Psoas muscle (tissue), 8 donors: ENCODE measurements around the gene SLC5A1. TPM values are rescaled to one million over a fixed set of nuclear protein-coding genes. Genes with fewer than 3 reads are reported as not detected.

ENCODE experiments used
- ATAC-seq, 4 donors: fragments of 200-7000 bp; cut with Tn5 transposase; one replicate each; pipeline ENCODE4 v1.9.1; 2020; ENCODE audit warnings: moderate library complexity in 3 of 4, mild to moderate bottlenecking in 2 of 4
- DNase-seq, 2 donors: peaks; one replicate each; pipeline ENCODE4 v3.0.0-alpha.2; 2020
- H3K27ac ChIP-seq: fragments of 200-600 bp; one replicate; pipeline ENCODE4 v1.8.0; 2022
- H3K27me3 ChIP-seq, 3 donors: fragments of 200-600 bp in 1 of 3; one replicate each; pipeline versions ENCODE4 v1.6.1 to v1.8.0; 2013 to 2022; ENCODE audit warnings: low read length in 2 of 3, mild to moderate bottlenecking in 2 of 3, moderate library complexity in 1 of 3; ENCODE audit not compliant: insufficient read depth in 3 of 3
- H3K36me3 ChIP-seq, 2 donors: fragments of 200-600 bp in 1 of 2; one replicate each; pipeline versions ENCODE4 v1.6.1 to v1.8.0; 2013 to 2022; ENCODE audit warnings: low read depth in 1 of 2, mild to moderate bottlenecking in 1 of 2, moderate library complexity in 1 of 2; ENCODE audit not compliant: insufficient read depth in 1 of 2
- H3K4me1 ChIP-seq: fragments of 200-600 bp; one replicate; pipeline ENCODE4 v1.8.0; 2022
- H3K4me3 ChIP-seq: fragments of 200-600 bp; one replicate; pipeline ENCODE4 v1.8.0; 2022; ENCODE audit warnings: mild to moderate bottlenecking
- H3K9me3 ChIP-seq: fragments of 200-600 bp; one replicate; pipeline ENCODE4 v1.8.0; 2022
- CTCF ChIP-seq: fragments of 200-600 bp; IDR thresholded peaks from one replicate; pipeline ENCODE4 v1.8.0; 2022; ENCODE audit warnings: antibody characterized with exemption
- WGBS, 3 donors: extraction: QIAGEN DNeasy Blood & Tissue Kit; methylation state at CpG; one replicate each; pipeline versions ENCODE4 v1.1.6 to v1.1.7; 2013; 5-methylcytosine and 5-hydroxymethylcytosine counted together
- intact Hi-C, 2 donors: fragments of 100-400 bp; cut with DNase I; formaldehyde crosslinking; loops; one replicate each; pipeline versions ENCODE4 v1.11.0 to v1.14.2; 2022
- polyA plus RNA-seq, 3 donors: library from polyadenylated mRNA; stranded (reverse); fragments of 200-250 nt; gene quantifications; one replicate each; pipeline ENCODE4 v1.2.3, GENCODE V29; 2013
- total RNA-seq, 4 donors: library from RNA; stranded (reverse); fragmentation: NEBNext Ultra II Directional in 2 of 4; extraction: Animal tissue kit (Norgen Biotek cat#: 25700) in 2 of 4; gene quantifications; one replicate each; pipeline versions ENCODE4 v1.2.1 to v1.2.4, GENCODE V29; 2021 to 2023
- donor health status: healthy with polysubstance abuse.
- donor health status: DM: no; HTN: no; CAD: no; lungs with moderate emphysema.
- donor health status: Bipolar disorder and iron deficiency.
- donor health status: healthy.
- donor health status: DM: yes; HTN: yes; CAD: no.
- donor health status: DM: no; HTN: no; CAD: no.
- donor health status: DM: no; HTN: no; CAD: no.
- donor health status: DM: yes; HTN: yes; CAD: no.

Gene SLC5A1
- total and polyA plus RNA-seq, 7 donors = 0.06 to 2.0 (median 0.26) TPM

GRCh38 chr22:32112380-32112779 is 69.3 kb downstream of the SLC5A1 start:
- no peaks in the 10 kb centered on the region for H3K9me3 ChIP-seq
- ATAC-seq (no peak), DNase-seq (no peak)
- no peaks in the 10 kb centered on the region for H3K4me1 ChIP-seq
- no peak overlapping the region for H3K27ac ChIP-seq
- intact Hi-C loops = no loop called here
- no peak overlapping the region for H3K4me3 ChIP-seq
- no peak for TF ChIP-seq CTCF
- H3K36me3 ChIP-seq = no peaks in the 10 kb centered on the region
- WGBS, 3 donors = 75 to 80% (median 77%) methylated on average over 2 of the region's 2 CpGs
- H3K27me3 ChIP-seq = peaks cover 0 to 5% (median 4%) of the 10 kb centered on the region in 3 donors

- 72 to 74% (median 74%) methylated on average over 15 of the region's 15 CpGs for WGBS, 3 donors
- H3K27me3 ChIP-seq = peaks cover 0 to 5% (median 1%) of the 10 kb centered on the region in 3 donors
- DNase-seq (no peak), ATAC-seq (no peak)
- no peak for TF ChIP-seq CTCF
- H3K36me3 ChIP-seq = no peaks in the 10 kb centered on the region
- no peaks in the 10 kb centered on the region for H3K4me1 ChIP-seq
- no peak overlapping the region for H3K27ac ChIP-seq
- intact Hi-C loops = no loop called here
- no peaks in the 10 kb centered on the region for H3K9me3 ChIP-seq
- H3K4me3 ChIP-seq = no peak overlapping the region
Measured at GRCh38 chr22:32119568-32120235, 76.6 kb downstream of the SLC5A1 start.

GRCh38 chr22:32120603-32121002 is 77.5 kb downstream of the SLC5A1 start:
- no peak for TF ChIP-seq CTCF
- DNase-seq = no peak
- WGBS, 3 donors = 90 to 95% (median 94%) methylated on average over 20 of the region's 20 CpGs
- Histone ChIP-seq H3K4me3 (no peak overlapping the region), H3K9me3 (no peaks in the 10 kb centered on the region), H3K4me1 (no peaks in the 10 kb centered on the region), H3K27me3 (peaks cover 0 to 5% (median 1%) of the 10 kb centered on the region in 3 donors), H3K27ac (no peak overlapping the region), H3K36me3 (no peaks in the 10 kb centered on the region)
- no peak for ATAC-seq
- intact Hi-C loops = no loop called here

- DNase-seq (no peak), ATAC-seq (no peak)
- H3K36me3 ChIP-seq = no peaks in the 10 kb centered on the region
- intact Hi-C loops = no loop called here
- H3K4me3 ChIP-seq = no peak overlapping the region
- H3K4me1 ChIP-seq = no peaks in the 10 kb centered on the region
- no peaks in the 10 kb centered on the region for H3K9me3 ChIP-seq
- 88 to 93% (median 92%) methylated on average over 15 of the region's 15 CpGs for WGBS, 3 donors
- no peak for TF ChIP-seq CTCF
- peaks cover 0 to 1% (median 0%) of the 10 kb centered on the region in 3 donors for H3K27me3 ChIP-seq
- no peak overlapping the region for H3K27ac ChIP-seq
Measured at GRCh38 chr22:32122899-32123298, 79.8 kb downstream of the SLC5A1 start.

GRCh38 chr22:32123657-32124056 is 80.6 kb downstream of the SLC5A1 start:
- Histone ChIP-seq H3K27me3 (peaks cover 0 to 1% (median 0%) of the 10 kb centered on the region in 3 donors), H3K4me1 (no peaks in the 10 kb centered on the region), H3K27ac (no peak overlapping the region), H3K36me3 (no peaks in the 10 kb centered on the region), H3K9me3 (no peaks in the 10 kb centered on the region), H3K4me3 (no peak overlapping the region)
- no peak for ATAC-seq
- DNase-seq = no peak
- TF ChIP-seq CTCF = no peak
- intact Hi-C loops = no loop called here
- WGBS, 3 donors = 70 to 76% (median 72%) methylated on average over 10 of the region's 10 CpGs
